IMR-90 (cell line): Measurements from ENCODE around the gene GPR3. TPM values are rescaled to one million over a fixed set of nuclear protein-coding genes. Genes with fewer than 3 reads are reported as not detected.

Source experiments
- ATAC-seq: fragments of 200-7000 bp; cut with Tn5 transposase; 2 replicates; pipeline ENCODE4 v1.9.1; 2020; ENCODE audit warnings: low read depth, mild to moderate bottlenecking, moderate library complexity
- BruUV-seq: library from RNA; stranded (reverse); fragments of 400-500 nt; replicated peaks from 2 replicates; lab custom pipeline; 2021; lab: Mats Ljungman, UMichigan
- CTCF ChIA-PET: fragments of 300-600 bp; formaldehyde crosslinking; extraction: SDS; loops from one replicate; lab custom pipeline; 2021; ENCODE audit warnings: antibody characterized with exemption; lab: Yijun Ruan, JAX
- POLR2A ChIA-PET: fragments of 300-600 bp; sonication (Branson Sonifier 250); formaldehyde crosslinking; loops from one replicate; lab custom pipeline; 2022; ENCODE audit warnings: antibody characterized with exemption; ENCODE audit not compliant: unreplicated experiment; lab: Charles Lee
- DNase-seq: peaks from one replicate; pipeline ENCODE4 v3.0.0; 2013
- H2AFZ ChIP-seq: replicated peaks from 2 replicates; pipeline ENCODE3; 2013; ENCODE audit warnings: low read length, mild to moderate bottlenecking; ENCODE audit not compliant: poor library complexity
- H2AK5ac ChIP-seq: 2 replicates; pipeline ENCODE4 v1.6.1; 2013; ENCODE audit warnings: low read depth, low read length, inconsistent platforms
- H2AK9ac ChIP-seq: replicated peaks from 2 replicates; pipeline ENCODE3; 2013; ENCODE audit warnings: mild to moderate bottlenecking, low read depth, low read length, moderate library complexity; ENCODE audit not compliant: poor library complexity
- H2BK120ac ChIP-seq: 2 replicates; pipeline ENCODE4 v1.6.1; 2013; ENCODE audit warnings: low read depth, low read length, inconsistent platforms
- H2BK15ac ChIP-seq: 3 replicates; pipeline ENCODE4 v1.6.1; 2013; ENCODE audit warnings: low read depth, low read length, inconsistent platforms
- H2BK20ac ChIP-seq: 2 replicates; pipeline ENCODE4 v1.6.1; 2013; ENCODE audit warnings: low read depth, mild to moderate bottlenecking, inconsistent platforms, low read length, moderate library complexity
- H2BK5ac ChIP-seq: 2 replicates; pipeline ENCODE4 v1.6.1; 2013; ENCODE audit warnings: mild to moderate bottlenecking, low read depth, low read length, inconsistent platforms; ENCODE audit not compliant: poor library complexity, severe bottlenecking
- H3K14ac ChIP-seq: replicated peaks from 2 replicates; pipeline ENCODE4 v1.6.1; 2013; ENCODE audit warnings: low read depth, low read length, inconsistent platforms
- H3K18ac ChIP-seq: 2 replicates; pipeline ENCODE4 v1.6.1; 2013; ENCODE audit warnings: low read depth, low read length, control low read depth
- H3K23ac ChIP-seq: 2 replicates; pipeline ENCODE4 v1.6.1; 2013; ENCODE audit warnings: low read depth, low read length, inconsistent platforms
- H3K27ac ChIP-seq: 2 replicates; pipeline ENCODE4 v1.5.1; 2013; ENCODE audit warnings: mild to moderate bottlenecking, control low read depth, low read length; ENCODE audit not compliant: insufficient read depth
- H3K27me3 ChIP-seq: 2 replicates; pipeline ENCODE4 v1.6.1; 2013; ENCODE audit warnings: low read length; ENCODE audit not compliant: control insufficient read depth, insufficient read depth
- H3K36me3 ChIP-seq: 2 replicates; pipeline ENCODE4 v1.6.1; 2013; ENCODE audit warnings: low read length, mixed read lengths; ENCODE audit not compliant: control insufficient read depth, insufficient read depth
- H3K4ac ChIP-seq: 2 replicates; pipeline ENCODE4 v1.6.1; 2013; ENCODE audit warnings: low read depth, low read length, inconsistent platforms
- H3K4me1 ChIP-seq: 2 replicates; pipeline ENCODE4 v1.6.1; 2013; ENCODE audit warnings: low read length, mixed read lengths; ENCODE audit not compliant: control insufficient read depth, insufficient read depth
- H3K4me2 ChIP-seq: 2 replicates; pipeline ENCODE4 v1.6.1; 2013; ENCODE audit warnings: low read depth, mild to moderate bottlenecking, control low read depth, low read length, moderate library complexity
- H3K4me3 ChIP-seq: 2 replicates; pipeline ENCODE4 v1.5.1; 2013; ENCODE audit warnings: low read depth, mild to moderate bottlenecking, control low read depth, low read length, moderate library complexity; ENCODE audit not compliant: insufficient read depth
- H3K56ac ChIP-seq: 2 replicates; pipeline ENCODE4 v1.6.1; 2013; ENCODE audit warnings: low read length, inconsistent platforms; ENCODE audit not compliant: insufficient read depth; ENCODE audit errors: extremely low read depth
- H3K79me1 ChIP-seq, 2 experiments: 2 replicates each; pipeline ENCODE4 v1.6.1; 2013; ENCODE audit warnings: low read length in 2 of 2, inconsistent platforms in 1 of 2, low read depth in 1 of 2
- H3K9ac ChIP-seq: 2 replicates; pipeline ENCODE4 v1.6.1; 2013; ENCODE audit warnings: low read depth, low read length, control low read depth
- H3K9me1 ChIP-seq: 2 replicates; pipeline ENCODE4 v1.6.1; 2013; ENCODE audit warnings: low read length, inconsistent platforms; ENCODE audit not compliant: insufficient read depth
- H3K9me3 ChIP-seq: 2 replicates; pipeline ENCODE4 v1.6.1; 2013; ENCODE audit warnings: low read length; ENCODE audit not compliant: control insufficient read depth, insufficient read depth
- H4K20me1 ChIP-seq: 2 replicates; pipeline ENCODE4 v1.6.1; 2013; ENCODE audit warnings: low read length, inconsistent platforms; ENCODE audit not compliant: insufficient read depth
- H4K5ac ChIP-seq: 2 replicates; pipeline ENCODE4 v1.6.1; 2013; ENCODE audit warnings: mild to moderate bottlenecking, low read depth, low read length, control low read depth
- H4K8ac ChIP-seq, 2 experiments: 2 replicates each; pipeline ENCODE4 v1.6.1; 2013; ENCODE audit warnings: low read depth in 2 of 2, low read length in 2 of 2, control low read depth in 1 of 2, inconsistent platforms in 1 of 2
- H4K91ac ChIP-seq: 2 replicates; pipeline ENCODE4 v1.6.1; 2013; ENCODE audit warnings: low read depth, low read length, inconsistent platforms; ENCODE audit not compliant: insufficient read depth
- CEBPB ChIP-seq: IDR thresholded peaks from 2 replicates; pipeline ENCODE4 v1.6.1; 2012; ENCODE audit warnings: low read depth, low read length, improper control_type of control experiment
- CHD1 ChIP-seq: IDR thresholded peaks from 2 replicates; pipeline ENCODE4 v1.6.1; 2012; ENCODE audit warnings: low read depth, low read length, improper control_type of control experiment
- MAFK ChIP-seq: IDR thresholded peaks from 2 replicates; pipeline ENCODE4 v1.6.1; 2012; ENCODE audit warnings: low read depth, low read length, improper control_type of control experiment
- MAZ ChIP-seq: IDR thresholded peaks from 2 replicates; pipeline ENCODE4 v1.6.1; 2012; ENCODE audit warnings: low read depth, mild to moderate bottlenecking, low read length, improper control_type of control experiment, moderate library complexity, borderline replicate concordance
- POLR2A ChIP-seq: IDR thresholded peaks from 2 replicates; pipeline ENCODE4 v1.6.1; 2012; ENCODE audit warnings: mild to moderate bottlenecking, low read depth, low read length
- RAD21 ChIP-seq: IDR thresholded peaks from 2 replicates; pipeline ENCODE4 v1.6.1; 2012; ENCODE audit warnings: low read length, improper control_type of control experiment
- WGBS, 2 experiments: methylation state at CpG; one replicate each; pipeline versions ENCODE4 v1.1.5 to v1.1.7; 2013; ENCODE audit warnings: missing lambda C conversion rate in 2 of 2; ENCODE audit not compliant: insufficient read length in 1 of 2; ENCODE audit errors: extremely low coverage in 2 of 2; 5-methylcytosine and 5-hydroxymethylcytosine counted together
- dilution Hi-C: fragments of 300-500 bp; cut with HindIII; formaldehyde crosslinking; loops from one replicate; pipeline ENCODE4 v1.14.3; 2018; ENCODE audit warnings: low sequenced_read_pairs; ENCODE audit not compliant: unreplicated experiment
- in situ Hi-C: fragments of 300-500 bp; cut with MboI; formaldehyde crosslinking; loops from 3 replicates; pipeline ENCODE4 v1.14.3; 2019; ENCODE audit warnings: low sequenced_read_pairs, inconsistent platforms, mixed read lengths
- intact Hi-C: fragments of 100-400 bp; cut with micrococcal nuclease; formaldehyde crosslinking; loops from 2 replicates; pipeline ENCODE4 v1.10.0; 2022
- polyA plus RNA-seq, 3 experiments: library from polyadenylated mRNA; depleted of rRNA; stranded (reverse); fragments of >200 nt; gene quantifications; 2 replicates each; pipeline ENCODE4 v1.2.3, GENCODE V29; 2012; ENCODE audit warnings: low replicate concordance in 1 of 3
- total RNA-seq: library from RNA; depleted of rRNA; stranded (reverse); fragments of >200 nt; gene quantifications from 2 replicates; pipeline ENCODE4 v1.2.3, GENCODE V29; 2012

GPR3 gene
- total and polyA plus RNA-seq, 2 of the 4 experiments (the other 2 are of a cell fraction) = 0.72 to 4.8 TPM

- Histone ChIP-seq H2AK9ac (peak overlapping the region; percentile 26), H4K5ac (no peak overlapping the region), H3K79me1 (peaks cover 6 to 13% of the 10 kb centered on the region in 2 experiments; a peak in 3 of 4 replicates), H3K14ac (no peak overlapping the region), H3K18ac (no peak overlapping the region), H3K4me3 (no peak overlapping the region), H2AK5ac (no peak overlapping the region; the same call in 1 of the 2 replicates), H2BK120ac (no peak overlapping the region), H3K4ac (no peak overlapping the region), H2BK20ac (no peak overlapping the region; the same call in 1 of the 2 replicates), H3K9me3 (no peaks in the 10 kb centered on the region), H4K8ac (no peak overlapping the region), H4K91ac (no peak overlapping the region), H2BK5ac (no peak overlapping the region), H3K9ac (no peak overlapping the region), H2AFZ (no peak overlapping the region), H3K36me3 (peaks cover 52% of the 10 kb centered on the region), H3K27ac (no peak overlapping the region), H2BK15ac (no peak overlapping the region), H3K23ac (no peak overlapping the region), H3K27me3 (no peaks in the 10 kb centered on the region), H3K56ac (no peak overlapping the region), H3K4me2 (no peak overlapping the region), H3K4me1 (peaks cover 7% of the 10 kb centered on the region; the same call in 1 of the 2 replicates), H4K20me1 (no peaks in the 10 kb centered on the region), H3K9me1 (peaks cover 12% of the 10 kb centered on the region)
- in situ Hi-C loops = no loop called here
- dilution Hi-C loops = no loop called here
- TF ChIP-seq POLR2A = no peak
- no peak for TF ChIP-seq MAZ
- TF ChIP-seq CEBPB = no peak
- TF ChIP-seq RAD21 = no peak
- no peak for TF ChIP-seq MAFK
- no peak for TF ChIP-seq CHD1
- ATAC-seq = no peak
- ChIA-PET POLR2A (no interaction called here), CTCF (no interaction called here)
- 50% methylated on average over 32 of the region's 71 CpGs; no CpG with 5 or more reads in 1 of the 2 experiments for WGBS, 2 experiments
- DNase-seq = no peak
- intact Hi-C loops = no loop called here
- no TSS peak for BruUV-seq
These were observed 32.0 kb upstream of the GPR3 start for GRCh38 chr1:27360159-27361043.
